WTC11 (cell line): ENCODE measurements around the gene RXRA.

Experiments
- ETV6 ChIP-seq: sonication (generic); formaldehyde crosslinking; IDR thresholded peaks from 2 replicates; pipeline ENCODE4 v1.8.1; 2022; ENCODE audit warnings: mild to moderate bottlenecking, missing genetic modification reagents
- MYBL2 ChIP-seq: sonication (generic); formaldehyde crosslinking; IDR thresholded peaks from 2 replicates; pipeline ENCODE4 v1.8.1; 2023; ENCODE audit warnings: mild to moderate bottlenecking, moderate library complexity, missing genetic modification reagents
- NFE2L1 ChIP-seq: sonication (generic); formaldehyde crosslinking; IDR thresholded peaks from 2 replicates; pipeline ENCODE4 v1.8.1; 2023; ENCODE audit warnings: missing genetic modification reagents
- SP1 ChIP-seq: sonication (generic); formaldehyde crosslinking; conservative IDR thresholded peaks from 2 replicates; pipeline ENCODE4 v1.8.1; 2022; ENCODE audit warnings: missing genetic modification reagents
- TF ChIP-seq, protein P1 (sequence below): fragments of 200-600 bp; IDR thresholded peaks from 2 replicates; pipeline ENCODE4 v1.8.0; 2022; ENCODE audit warnings: antibody characterized with exemption
- TF ChIP-seq, protein P2 (sequence below): sonication (generic); formaldehyde crosslinking; IDR thresholded peaks from 2 replicates; pipeline ENCODE4 v1.8.1; 2023; ENCODE audit warnings: mild to moderate bottlenecking, missing genetic modification reagents

DNA sequence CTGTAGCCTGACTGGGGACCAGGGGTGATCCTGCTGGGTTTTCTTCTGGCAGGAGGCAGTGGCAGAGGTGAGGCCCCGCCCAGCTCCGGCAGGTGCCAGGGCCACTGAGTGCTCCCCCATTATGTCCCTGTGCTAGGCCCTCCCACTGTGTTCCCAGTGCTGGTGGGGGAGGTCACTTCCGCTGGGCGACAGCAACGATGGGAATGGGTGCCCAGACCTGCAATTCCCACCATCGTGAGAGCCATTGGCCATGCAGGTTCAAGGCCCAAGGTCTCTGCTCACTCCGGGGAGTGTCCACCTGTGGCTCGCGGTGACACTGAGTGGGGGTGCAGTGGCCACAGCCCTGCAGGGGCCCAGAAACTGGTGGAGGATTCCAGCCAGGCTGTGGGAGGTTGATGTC, 98.6 kb downstream of the RXRA start:
- no peak for TF ChIP-seq MYBL2 (CRISPR knock-in tag)
- TF ChIP-seq, protein P1, sequence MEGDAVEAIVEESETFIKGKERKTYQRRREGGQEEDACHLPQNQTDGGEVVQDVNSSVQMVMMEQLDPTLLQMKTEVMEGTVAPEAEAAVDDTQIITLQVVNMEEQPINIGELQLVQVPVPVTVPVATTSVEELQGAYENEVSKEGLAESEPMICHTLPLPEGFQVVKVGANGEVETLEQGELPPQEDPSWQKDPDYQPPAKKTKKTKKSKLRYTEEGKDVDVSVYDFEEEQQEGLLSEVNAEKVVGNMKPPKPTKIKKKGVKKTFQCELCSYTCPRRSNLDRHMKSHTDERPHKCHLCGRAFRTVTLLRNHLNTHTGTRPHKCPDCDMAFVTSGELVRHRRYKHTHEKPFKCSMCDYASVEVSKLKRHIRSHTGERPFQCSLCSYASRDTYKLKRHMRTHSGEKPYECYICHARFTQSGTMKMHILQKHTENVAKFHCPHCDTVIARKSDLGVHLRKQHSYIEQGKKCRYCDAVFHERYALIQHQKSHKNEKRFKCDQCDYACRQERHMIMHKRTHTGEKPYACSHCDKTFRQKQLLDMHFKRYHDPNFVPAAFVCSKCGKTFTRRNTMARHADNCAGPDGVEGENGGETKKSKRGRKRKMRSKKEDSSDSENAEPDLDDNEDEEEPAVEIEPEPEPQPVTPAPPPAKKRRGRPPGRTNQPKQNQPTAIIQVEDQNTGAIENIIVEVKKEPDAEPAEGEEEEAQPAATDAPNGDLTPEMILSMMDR: no peak
- TF ChIP-seq NFE2L1: no peak
- TF ChIP-seq, protein P2, sequence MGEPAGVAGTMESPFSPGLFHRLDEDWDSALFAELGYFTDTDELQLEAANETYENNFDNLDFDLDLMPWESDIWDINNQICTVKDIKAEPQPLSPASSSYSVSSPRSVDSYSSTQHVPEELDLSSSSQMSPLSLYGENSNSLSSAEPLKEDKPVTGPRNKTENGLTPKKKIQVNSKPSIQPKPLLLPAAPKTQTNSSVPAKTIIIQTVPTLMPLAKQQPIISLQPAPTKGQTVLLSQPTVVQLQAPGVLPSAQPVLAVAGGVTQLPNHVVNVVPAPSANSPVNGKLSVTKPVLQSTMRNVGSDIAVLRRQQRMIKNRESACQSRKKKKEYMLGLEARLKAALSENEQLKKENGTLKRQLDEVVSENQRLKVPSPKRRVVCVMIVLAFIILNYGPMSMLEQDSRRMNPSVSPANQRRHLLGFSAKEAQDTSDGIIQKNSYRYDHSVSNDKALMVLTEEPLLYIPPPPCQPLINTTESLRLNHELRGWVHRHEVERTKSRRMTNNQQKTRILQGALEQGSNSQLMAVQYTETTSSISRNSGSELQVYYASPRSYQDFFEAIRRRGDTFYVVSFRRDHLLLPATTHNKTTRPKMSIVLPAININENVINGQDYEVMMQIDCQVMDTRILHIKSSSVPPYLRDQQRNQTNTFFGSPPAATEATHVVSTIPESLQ (CRISPR knock-in tag): no peak
- TF ChIP-seq SP1: no peak
- TF ChIP-seq ETV6: no peak
